MM.1S (cell line): ENCODE data around the gene SLC25A31.

ENCODE experiments used
- DNase-seq: peaks from one replicate; pipeline ENCODE4 v3.0.0-alpha.2; 2015
- H2AFZ ChIP-seq: fragments of 300-600 bp; sonication (generic); 2 replicates; pipeline ENCODE4 v1.6.0; 2016; ENCODE audit warnings: antibody characterized with exemption, low read length
- H3F3A ChIP-seq: fragments of 300-600 bp; sonication (generic); 2 replicates; pipeline ENCODE4 v1.6.1; 2016; ENCODE audit warnings: mild to moderate bottlenecking, antibody characterized with exemption, low read length, moderate library complexity, mixed read lengths; ENCODE audit not compliant: insufficient read depth
- H3K27ac ChIP-seq: fragments of 300-600 bp; sonication (generic); 2 replicates; pipeline ENCODE4 v1.5.1; 2016; ENCODE audit warnings: mild to moderate bottlenecking, low read length
- H3K27me3 ChIP-seq: fragments of 300-600 bp; sonication (generic); replicated peaks from 2 replicates; pipeline ENCODE4 v1.6.0; 2016; ENCODE audit warnings: low read length; ENCODE audit not compliant: insufficient read depth
- H3K36me3 ChIP-seq: fragments of 300-600 bp; sonication (generic); replicated peaks from 2 replicates; pipeline ENCODE4 v1.6.1; 2016; ENCODE audit warnings: mild to moderate bottlenecking, low read length, mixed read lengths; ENCODE audit not compliant: insufficient read depth
- H3K4me1 ChIP-seq: fragments of 300-600 bp; sonication (generic); 2 replicates; pipeline ENCODE4 v1.6.1; 2016; ENCODE audit warnings: low read length, mixed read lengths
- H3K4me2 ChIP-seq: fragments of 300-600 bp; sonication (generic); 2 replicates; pipeline ENCODE4 v1.6.0; 2016; ENCODE audit warnings: low read depth, low read length
- H3K4me3 ChIP-seq: fragments of 300-600 bp; sonication (generic); 2 replicates; pipeline ENCODE4 v1.5.1; 2016; ENCODE audit warnings: low read length, mixed read lengths
- H3K79me2 ChIP-seq: fragments of 300-600 bp; sonication (generic); 2 replicates; pipeline ENCODE4 v1.6.1; 2016; ENCODE audit warnings: mixed run types, low read length, mixed read lengths
- H3K9ac ChIP-seq: fragments of 300-600 bp; sonication (generic); 2 replicates; pipeline ENCODE4 v1.6.1; 2016; ENCODE audit warnings: low read length, mixed read lengths
- H3K9me2 ChIP-seq: fragments of 300-600 bp; sonication (generic); replicated peaks from 2 replicates; pipeline ENCODE4 v1.6.1; 2016; ENCODE audit warnings: mild to moderate bottlenecking, low read length, mixed read lengths; ENCODE audit not compliant: insufficient read depth
- H3K9me3 ChIP-seq: fragments of 300-600 bp; sonication (generic); replicated peaks from 2 replicates; pipeline ENCODE4 v1.6.1; 2016; ENCODE audit warnings: mild to moderate bottlenecking, low read length, mixed read lengths; ENCODE audit not compliant: insufficient read depth
- H4K20me1 ChIP-seq: fragments of 300-600 bp; sonication (generic); 2 replicates; pipeline ENCODE4 v1.6.1; 2016; ENCODE audit warnings: mild to moderate bottlenecking, low read length, moderate library complexity, mixed read lengths; ENCODE audit not compliant: insufficient read depth
- CTCF ChIP-seq: fragments of 300-600 bp; sonication (generic); IDR thresholded peaks from 2 replicates; pipeline ENCODE4 v1.5.1; 2016; ENCODE audit warnings: antibody characterized with exemption, low read length, mixed read lengths
- EZH2 ChIP-seq: fragments of 300-600 bp; sonication (generic); optimal IDR thresholded peaks from 2 replicates; pipeline ENCODE3; 2017; ENCODE audit warnings: low read depth, mild to moderate bottlenecking, antibody characterized with exemption, low read length, mixed read lengths
- EZH2phosphoT487 ChIP-seq: fragments of 300-600 bp; sonication (generic); IDR thresholded peaks from 2 replicates; pipeline ENCODE4 v1.6.1; 2018; ENCODE audit warnings: antibody characterized with exemption, low read length

The SLC25A31 gene

GRCh38 chr4:127747883-127748282 lies 17.7 kb downstream of the SLC25A31 start:
- Histone ChIP-seq H3K4me1 (peaks cover 35% of the 10 kb centered on the region), H3K9me3 (no peaks in the 10 kb centered on the region), H3K9ac (no peak overlapping the region), H3K27ac (peak overlapping the region; percentile 80; the same call in 1 of the 2 replicates), H3K9me2 (no peaks in the 10 kb centered on the region), H3F3A (peaks cover 15% of the 10 kb centered on the region), H3K27me3 (no peaks in the 10 kb centered on the region), H3K4me2 (no peak overlapping the region), H3K36me3 (no peaks in the 10 kb centered on the region), H3K4me3 (no peak overlapping the region), H4K20me1 (no peaks in the 10 kb centered on the region), H2AFZ (peak overlapping the region; percentile 70), H3K79me2 (no peaks in the 10 kb centered on the region)
- TF ChIP-seq CTCF (no peak), EZH2 (no peak), EZH2phosphoT487 (no peak)
- DNase-seq = no peak

GRCh38 chr4:127748957-127749356 lies 18.8 kb downstream of the SLC25A31 start:
- Histone ChIP-seq H3K27ac (peak overlapping the region; percentile 80), H3K4me3 (0 out of 2 replicates have a peak overlapping the region, but pooled peaks have one; percentile 6), H3K9me2 (no peaks in the 10 kb centered on the region), H4K20me1 (no peaks in the 10 kb centered on the region), H3K27me3 (no peaks in the 10 kb centered on the region), H3K4me1 (peaks cover 46% of the 10 kb centered on the region), H3K4me2 (peak overlapping the region; percentile 64), H3K9ac (peak overlapping the region; percentile 33; the same call in 1 of the 2 replicates), H3K9me3 (no peaks in the 10 kb centered on the region), H3K79me2 (no peaks in the 10 kb centered on the region), H3F3A (peaks cover 25% of the 10 kb centered on the region), H3K36me3 (no peaks in the 10 kb centered on the region), H2AFZ (peak overlapping the region; percentile 70)
- DNase-seq = peak; percentile 91
- no peak for TF ChIP-seq CTCF

- TF ChIP-seq EZH2phosphoT487 (no peak), CTCF (no peak), EZH2 (no peak)
- H4K20me1 ChIP-seq = no peaks in the 10 kb centered on the region
Observed at GRCh38 chr4:127756906-127757305, 26.7 kb downstream of the SLC25A31 start.

More at GRCh38 chr4:127756906-127757305, 26.7 kb downstream of the SLC25A31 start:
- Histone ChIP-seq H3K9me3 (no peaks in the 10 kb centered on the region), H3F3A (peaks cover 25% of the 10 kb centered on the region), H3K4me3 (no peak overlapping the region), H3K36me3 (no peaks in the 10 kb centered on the region), H3K9me2 (no peaks in the 10 kb centered on the region), H3K27me3 (no peaks in the 10 kb centered on the region), H3K79me2 (no peaks in the 10 kb centered on the region), H3K4me2 (no peak overlapping the region), H2AFZ (no peak overlapping the region), H3K4me1 (peaks cover 26% of the 10 kb centered on the region), H3K9ac (no peak overlapping the region), H3K27ac (no peak overlapping the region)
- no peak for DNase-seq
